ENCODE results near the gene ERC1.
A peak's percentile ranks its signal among the peaks of the same experiment; 100 is the strongest.

DNA sequence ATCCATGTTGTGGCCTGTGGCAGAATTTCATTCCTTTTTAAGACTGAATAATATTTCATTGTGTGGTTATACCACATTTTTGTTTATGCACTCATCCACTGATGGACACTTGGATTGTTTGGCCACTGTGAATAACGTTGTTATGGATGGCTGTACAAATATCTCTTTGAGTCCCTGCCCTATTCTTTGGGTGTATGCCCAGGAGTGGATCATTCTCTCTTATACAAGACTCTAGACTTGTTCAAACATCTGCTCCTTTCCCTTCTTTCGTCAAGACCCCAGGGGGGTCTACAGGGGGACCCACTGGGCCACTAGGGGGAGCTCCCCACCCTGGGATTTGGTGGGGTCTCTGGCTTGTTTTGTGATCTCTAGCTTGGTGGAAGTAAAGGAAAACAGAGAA is 526.0 kb downstream of the ERC1 start:
- TF ChIP-seq, protein P1, sequence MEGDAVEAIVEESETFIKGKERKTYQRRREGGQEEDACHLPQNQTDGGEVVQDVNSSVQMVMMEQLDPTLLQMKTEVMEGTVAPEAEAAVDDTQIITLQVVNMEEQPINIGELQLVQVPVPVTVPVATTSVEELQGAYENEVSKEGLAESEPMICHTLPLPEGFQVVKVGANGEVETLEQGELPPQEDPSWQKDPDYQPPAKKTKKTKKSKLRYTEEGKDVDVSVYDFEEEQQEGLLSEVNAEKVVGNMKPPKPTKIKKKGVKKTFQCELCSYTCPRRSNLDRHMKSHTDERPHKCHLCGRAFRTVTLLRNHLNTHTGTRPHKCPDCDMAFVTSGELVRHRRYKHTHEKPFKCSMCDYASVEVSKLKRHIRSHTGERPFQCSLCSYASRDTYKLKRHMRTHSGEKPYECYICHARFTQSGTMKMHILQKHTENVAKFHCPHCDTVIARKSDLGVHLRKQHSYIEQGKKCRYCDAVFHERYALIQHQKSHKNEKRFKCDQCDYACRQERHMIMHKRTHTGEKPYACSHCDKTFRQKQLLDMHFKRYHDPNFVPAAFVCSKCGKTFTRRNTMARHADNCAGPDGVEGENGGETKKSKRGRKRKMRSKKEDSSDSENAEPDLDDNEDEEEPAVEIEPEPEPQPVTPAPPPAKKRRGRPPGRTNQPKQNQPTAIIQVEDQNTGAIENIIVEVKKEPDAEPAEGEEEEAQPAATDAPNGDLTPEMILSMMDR (IDR thresholded peaks at IDR 0.05; ENCODE audit: low read depth, low read length), result peak; percentile 87
- TF ChIP-seq MAX (IDR thresholded peaks at IDR 0.05; ENCODE audit: low read depth, low read length), result no peak

All from NB4 (cell line).